ENCODE data around the gene LRP1B.

- TF ChIP-seq CTCF (IDR thresholded peaks at IDR 0.05; ENCODE audit: poor library complexity, severe bottlenecking) (no peak), EZH2 (IDR thresholded peaks at IDR 0.05; ENCODE audit: borderline replicate concordance, insufficient read depth, low read length, poor library complexity, severe bottlenecking) (no peak), EP300 (conservative IDR thresholded peaks at IDR 0.05; ENCODE audit: poor library complexity, severe bottlenecking) (no peak), RAD21 (conservative IDR thresholded peaks at IDR 0.05) (no peak)
Measured at GRCh38 chr2:141440072-141440635, 690.7 kb downstream of the LRP1B start.

Measured in neural cell (in vitro differentiated cells).